A549 treated with DMSO at 1 μM for 4 hours (cell line): ENCODE data around the gene IGF2BP2. TPM values are rescaled to one million over a fixed set of nuclear protein-coding genes. Genes with fewer than 3 reads are reported as not detected.

ENCODE experiments used
- total RNA-seq: library from RNA; stranded (reverse); fragments of 200-300 nt; extraction: Qiagen RNA extraction; gene quantifications from 5 replicates; pipeline ENCODE4 v1.2.3, GENCODE V29; 2022; ENCODE audit warnings: low read depth

IGF2BP2 gene
- 8.0 to 12.1 TPM (median 10.3 TPM) in 5 replicates for total RNA-seq

GRCh38 chr3:185825006-185825638 is at the start of gene IGF2BP2:
Gene IGF2BP2 (minus strand): TSS chr3:185825042. CDS start chr3:185824960, 82 bp downstream.

Other genes with a start within 250 kb of the IGF2BP2 start
- gene SENP2, start 238.7 kb downstream of the IGF2BP2 start, total RNA-seq = 16.8 to 23.1 TPM (median 20.1 TPM) in 5 replicates
- 160 to 194 TPM (median 176 TPM) in 5 replicates for gene TRA2B, start 113.0 kb upstream of the IGF2BP2 start, total RNA-seq